Heart left ventricle (tissue), 13 donors: ENCODE measurements around the gene MILR1.

Experiments used
- POLR2A ChIP-seq, 2 donors: fragments of 450-650 bp; IDR thresholded peaks; one replicate each; pipeline ENCODE4 v1.6.1; 2017; ENCODE audit warnings: antibody characterized with exemption in 2 of 2, mild to moderate bottlenecking in 2 of 2, moderate library complexity in 2 of 2
- TF ChIP-seq, protein P1 (sequence below), 12 donors: fragments of 200-600 bp; sonication (generic) in 4 of 12; IDR thresholded peaks; one replicate each; pipeline versions ENCODE4 v1.5.0 to v1.8.0; 2018 to 2022; ENCODE audit warnings: antibody characterized with exemption in 12 of 12, mild to moderate bottlenecking in 5 of 12
- donor health status: ischemic (EF 13 %, LVEDD 7.1; RV severe dilation, severe dysfunction).
- donor health status: DM: no; HTN: yes; CAD: no.
- donor health status: DM: no; HTN: no; CAD: no.
- donor health status: ischemic (EF 25% LVEDD 6.9; RV normal size, moderate dysfunction).
- donor health status: ischemic (EF 25% LVEDD 5.7; RV mildly dilated, moderate dysfunction).
- donor health status: ischemic (EF 35%, LVEDD 5.7; RV mildly dilated, moderate dysfunction).
- donor health status: nonischemic (EF 11% LVEDD 7.7; RV severe dilation, severe dysfunction).
- donor health status: DM: yes; HTN: yes; CAD: no.
- donor health status: PGD.
- donor health status: ischemic (EF 29% LVEDD 5.4; RV normal size, mild dysfunction).
- donor health status: nonischemic (EF 23%, LVEDD 6.1; RV moderate dilation, normal function).

DNA sequence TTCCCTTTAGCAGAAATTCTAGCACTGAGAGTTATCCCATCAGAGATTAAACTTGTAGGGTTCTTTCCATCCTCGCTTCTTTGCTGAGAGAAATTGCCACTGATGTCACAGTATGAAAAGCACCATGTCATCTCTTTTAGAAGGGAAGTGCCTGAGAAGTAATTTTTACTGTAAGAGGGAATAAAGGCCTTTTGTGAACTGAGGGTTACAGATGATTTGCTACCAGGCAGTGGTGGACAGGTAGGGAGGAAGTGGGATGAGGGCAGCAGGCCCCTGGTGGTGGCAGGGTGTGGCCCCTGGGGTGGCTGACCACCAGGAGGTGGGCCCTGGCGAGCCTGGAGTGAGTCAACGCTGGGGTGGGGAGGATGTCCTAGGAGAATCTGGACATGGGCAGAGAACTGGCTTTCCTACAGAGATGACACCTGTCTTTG, 6.4 kb upstream of the MILR1 start:
- TF ChIP-seq, protein P1, sequence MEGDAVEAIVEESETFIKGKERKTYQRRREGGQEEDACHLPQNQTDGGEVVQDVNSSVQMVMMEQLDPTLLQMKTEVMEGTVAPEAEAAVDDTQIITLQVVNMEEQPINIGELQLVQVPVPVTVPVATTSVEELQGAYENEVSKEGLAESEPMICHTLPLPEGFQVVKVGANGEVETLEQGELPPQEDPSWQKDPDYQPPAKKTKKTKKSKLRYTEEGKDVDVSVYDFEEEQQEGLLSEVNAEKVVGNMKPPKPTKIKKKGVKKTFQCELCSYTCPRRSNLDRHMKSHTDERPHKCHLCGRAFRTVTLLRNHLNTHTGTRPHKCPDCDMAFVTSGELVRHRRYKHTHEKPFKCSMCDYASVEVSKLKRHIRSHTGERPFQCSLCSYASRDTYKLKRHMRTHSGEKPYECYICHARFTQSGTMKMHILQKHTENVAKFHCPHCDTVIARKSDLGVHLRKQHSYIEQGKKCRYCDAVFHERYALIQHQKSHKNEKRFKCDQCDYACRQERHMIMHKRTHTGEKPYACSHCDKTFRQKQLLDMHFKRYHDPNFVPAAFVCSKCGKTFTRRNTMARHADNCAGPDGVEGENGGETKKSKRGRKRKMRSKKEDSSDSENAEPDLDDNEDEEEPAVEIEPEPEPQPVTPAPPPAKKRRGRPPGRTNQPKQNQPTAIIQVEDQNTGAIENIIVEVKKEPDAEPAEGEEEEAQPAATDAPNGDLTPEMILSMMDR (IDR thresholded peaks at IDR 0.05): no peak
- no peak for TF ChIP-seq POLR2A (IDR thresholded peaks at IDR 0.05)
